HG02938 (cell line): ENCODE data around the gene MEOX2.

Source experiments
- ATAC-seq: cut with Tn5 transposase; IDR thresholded peaks from one replicate; pipeline ENCODE4 v1.9.1; 2021; ENCODE audit warnings: mild to moderate bottlenecking, moderate library complexity; ENCODE audit not compliant: unreplicated experiment

Gene MEOX2

GRCh38 chr7:15681631-15682030, 4.9 kb downstream of the MEOX2 start:
- ATAC-seq, result no peak

DNA sequence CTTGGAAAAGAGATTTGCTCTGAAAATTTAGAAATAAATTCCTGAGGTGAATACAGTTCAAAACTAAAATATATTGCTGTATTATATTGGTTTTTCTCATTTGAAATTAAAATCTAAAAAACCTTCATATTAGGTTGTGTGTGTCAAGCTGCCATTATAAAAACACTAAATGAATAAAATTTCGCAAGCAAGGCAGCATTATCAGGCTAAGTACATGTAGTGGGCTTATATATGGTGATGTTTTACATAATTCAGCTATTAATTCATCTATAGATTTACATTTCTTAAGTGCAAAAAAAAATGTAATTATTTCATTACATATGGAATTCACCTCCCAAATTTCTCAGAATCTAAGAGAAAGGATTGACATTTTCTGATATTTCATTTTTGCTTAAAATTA, 5.3 kb downstream of the MEOX2 start:
- no peak for ATAC-seq

GRCh38 chr7:15680446-15680845, 6.0 kb downstream of the MEOX2 start:
- no peak for ATAC-seq

GRCh38 chr7:15679306-15679705, 7.2 kb downstream of the MEOX2 start:
- no peak for ATAC-seq

DNA sequence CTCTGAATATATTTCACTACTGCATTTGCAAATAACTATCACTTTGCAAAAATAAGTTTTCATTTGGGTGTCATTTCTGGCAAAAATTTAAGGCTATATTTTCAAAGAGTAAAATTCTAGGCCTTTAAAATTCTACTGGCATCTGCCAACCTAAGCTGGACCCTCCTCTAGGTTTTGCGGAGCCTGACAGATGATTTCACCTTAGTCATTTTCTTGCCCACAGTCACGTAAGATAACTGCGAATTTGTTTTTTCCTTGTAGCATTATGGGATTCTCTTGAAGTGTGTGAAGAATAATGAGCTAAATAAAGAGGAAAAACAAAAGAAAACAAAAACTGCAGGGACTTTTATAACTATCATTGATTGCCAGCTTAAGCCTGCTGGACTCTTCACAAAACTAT, 7.8 kb downstream of the MEOX2 start:
- no peak for ATAC-seq

DNA sequence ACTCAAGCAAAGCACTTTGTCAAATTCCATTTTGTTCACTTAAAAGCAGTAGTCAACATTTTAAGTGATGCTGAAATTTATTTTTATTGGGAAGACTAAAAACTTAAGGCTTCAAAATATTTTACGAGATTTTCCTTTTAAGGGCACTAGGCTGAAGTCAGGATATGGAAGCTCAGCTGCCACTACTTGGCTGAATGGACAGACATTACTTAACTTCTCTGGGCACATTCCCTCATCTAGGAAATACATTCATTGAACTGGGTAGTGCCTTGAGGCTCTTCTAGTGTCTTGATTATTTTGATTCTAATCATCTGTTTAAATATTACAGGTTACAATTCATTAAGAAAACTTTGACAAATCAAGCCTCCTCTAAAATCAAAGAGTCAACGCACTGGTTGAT, 11.1 kb downstream of the MEOX2 start:
- ATAC-seq, result no peak

GRCh38 chr7:15674586-15674985, 11.9 kb downstream of the MEOX2 start:
- no peak for ATAC-seq

DNA sequence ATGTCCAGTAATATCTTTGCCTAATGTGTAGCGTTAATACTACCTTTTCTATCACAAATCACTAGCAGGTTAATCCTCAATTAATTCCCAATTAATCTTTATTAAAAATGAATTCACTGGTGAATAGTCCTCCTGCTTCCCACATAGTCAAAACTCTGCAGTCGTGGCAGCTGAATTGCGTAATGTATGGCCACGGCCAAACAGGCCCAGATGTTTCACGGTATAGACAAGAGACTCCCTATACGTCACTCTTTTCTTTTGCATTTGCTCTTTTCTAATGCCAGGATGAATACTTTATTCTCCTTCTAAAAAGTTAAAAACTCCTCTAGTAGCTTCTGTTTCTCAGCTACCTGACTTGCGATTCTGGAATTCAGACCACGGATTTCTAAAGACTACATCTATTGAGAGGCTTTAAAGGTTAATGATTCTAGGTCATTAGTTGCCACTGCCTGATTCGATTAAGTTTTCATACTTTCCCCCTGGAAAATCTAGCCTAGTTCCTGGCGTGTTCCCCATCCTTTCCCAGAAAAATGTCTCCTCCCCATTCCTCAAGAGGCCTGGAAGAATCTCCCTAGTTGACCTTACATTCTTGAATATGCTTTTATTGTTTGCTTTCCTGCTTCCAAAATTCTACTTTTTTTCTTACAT, 16.9 kb downstream of the MEOX2 start:
- ATAC-seq, result no peak

GRCh38 chr7:15667991-15668390, 18.5 kb downstream of the MEOX2 start:
- no peak for ATAC-seq

DNA sequence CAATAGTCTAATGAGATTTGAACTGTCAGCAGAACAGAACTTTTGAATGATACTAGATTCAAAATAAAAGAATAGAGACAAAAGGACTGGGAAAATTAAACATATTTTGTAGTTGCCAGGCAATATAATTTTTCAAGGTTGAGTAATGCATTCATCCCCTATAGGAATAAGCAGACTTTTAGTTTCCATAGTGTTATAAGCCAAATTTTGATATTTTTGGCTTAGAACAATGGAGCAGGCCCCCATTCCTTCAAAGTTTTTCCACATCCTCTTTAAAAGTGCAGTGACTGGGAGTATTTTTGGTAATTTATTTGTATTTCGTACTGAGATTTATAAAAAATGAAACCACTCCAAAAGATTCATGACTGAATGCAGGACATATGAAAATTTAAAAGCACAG, 24.0 kb downstream of the MEOX2 start:
- ATAC-seq, result no peak

GRCh38 chr7:15658247-15658646, 28.2 kb downstream of the MEOX2 start:
- ATAC-seq, result no peak

DNA sequence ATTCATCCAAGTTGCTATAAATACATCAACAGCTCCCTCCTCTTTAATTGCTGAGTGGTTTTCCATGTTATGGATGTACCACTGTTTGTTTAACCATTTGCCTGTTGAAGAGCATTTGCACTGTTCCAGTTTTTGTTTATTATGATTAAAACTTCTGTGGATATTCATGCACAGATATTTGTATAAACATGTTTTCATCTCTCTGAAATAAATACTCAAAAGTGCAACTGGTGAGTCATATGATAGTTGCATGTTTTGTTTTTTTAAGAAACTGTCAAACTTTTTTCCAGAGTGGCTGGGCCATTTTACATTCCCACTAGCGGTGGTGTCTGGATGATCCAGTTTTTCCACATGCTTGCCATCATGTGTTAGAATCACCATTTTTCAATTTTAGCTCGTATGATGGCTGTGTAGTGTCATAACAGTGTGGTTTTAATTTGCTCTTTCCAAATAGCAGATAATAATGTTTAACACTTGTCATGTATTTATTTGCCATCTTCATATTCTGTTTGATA, 33.6 kb downstream of the MEOX2 start:
- no peak for ATAC-seq

DNA sequence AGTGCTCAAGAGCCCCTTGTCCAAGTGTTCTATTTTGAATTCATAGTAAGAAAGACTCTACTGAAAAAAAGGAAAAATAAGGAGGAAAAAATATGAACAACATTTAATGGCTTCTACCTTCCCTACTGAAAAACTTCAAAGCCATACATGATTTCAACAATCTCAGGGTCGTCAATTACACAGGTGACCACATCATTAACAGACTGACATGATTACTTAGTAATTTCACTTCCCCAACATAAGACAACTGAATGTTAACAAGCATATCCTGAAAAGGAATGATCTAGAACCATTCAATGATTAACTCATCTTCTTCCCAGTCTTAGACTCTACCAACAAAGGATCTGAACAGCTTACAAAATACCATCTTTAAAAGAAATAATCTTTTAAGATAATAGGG, 34.8 kb downstream of the MEOX2 start:
- no peak for ATAC-seq

DNA sequence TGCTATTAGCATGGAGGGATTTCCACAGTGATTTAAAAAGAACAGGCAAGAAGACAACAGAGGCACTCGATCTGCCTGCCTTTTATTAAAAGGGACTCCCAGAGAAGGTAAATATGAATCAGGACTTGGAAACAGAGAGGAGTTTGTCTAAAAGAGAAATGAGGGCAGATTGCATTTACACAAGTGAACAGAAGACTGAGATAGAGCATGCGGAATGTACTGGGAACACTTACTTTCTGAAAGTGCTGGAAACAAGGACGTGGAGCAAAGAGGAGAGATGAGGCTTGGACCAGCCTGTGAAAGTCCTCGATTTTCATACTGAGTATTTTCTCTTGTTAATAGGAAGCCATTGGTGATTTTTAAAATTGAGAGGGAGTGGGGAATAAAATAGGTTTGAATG, 35.7 kb downstream of the MEOX2 start:
- no peak for ATAC-seq

GRCh38 chr7:15648461-15648961, 38.0 kb downstream of the MEOX2 start:
- no peak for ATAC-seq

DNA sequence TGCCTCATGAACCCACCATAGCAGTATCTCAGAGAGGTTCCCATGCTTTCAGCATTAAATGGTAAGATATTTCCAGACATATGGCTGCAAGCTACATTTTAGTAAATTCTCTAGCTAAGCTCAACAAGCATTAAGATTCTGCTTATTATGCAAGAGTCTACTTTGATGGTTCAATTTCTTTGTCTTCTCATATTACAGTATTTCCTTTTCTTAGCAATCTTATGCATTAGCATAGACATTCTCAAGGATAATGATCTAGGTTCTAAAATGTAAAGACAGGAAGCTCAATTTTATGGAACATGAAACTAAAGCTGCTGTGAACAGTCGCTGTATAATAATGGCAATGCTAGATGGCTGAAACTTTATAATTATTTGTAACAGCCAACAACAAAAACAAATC, 39.2 kb downstream of the MEOX2 start:
- ATAC-seq, result no peak

DNA sequence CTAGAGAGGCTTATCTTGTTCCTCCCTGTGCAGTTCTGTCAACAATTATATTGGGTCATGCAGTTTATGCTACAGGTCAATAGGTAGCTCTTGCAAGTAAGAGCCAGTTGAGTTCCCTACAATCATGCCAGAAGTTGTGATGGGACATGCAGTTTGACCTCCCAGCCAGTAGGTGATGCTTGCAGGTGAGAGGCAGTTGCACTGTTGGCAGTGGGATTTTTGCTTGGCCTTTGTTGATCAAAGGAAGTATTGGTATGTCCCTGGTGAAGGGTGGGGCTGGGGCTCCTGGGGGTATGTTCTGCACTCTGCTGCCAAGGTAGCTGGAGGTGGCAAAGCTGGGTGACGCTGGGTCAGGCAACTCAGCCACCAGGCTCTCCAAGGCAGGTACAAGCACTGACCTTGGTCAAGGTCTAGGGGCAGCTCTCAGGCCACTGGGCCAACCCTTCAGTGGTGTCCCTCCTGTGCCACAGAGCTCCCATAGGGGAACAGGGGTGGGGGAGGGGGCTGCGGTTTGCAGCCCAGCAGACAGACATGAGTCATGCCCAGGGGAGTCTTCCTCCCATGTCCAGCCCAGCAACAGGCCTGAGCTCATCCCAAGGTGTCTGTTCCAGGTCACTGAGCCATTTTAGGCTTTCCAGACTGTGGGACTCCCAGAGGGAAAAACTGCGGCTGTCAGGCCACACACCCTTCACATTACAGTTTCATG, 43.3 kb downstream of the MEOX2 start:
- ATAC-seq, result no peak

DNA sequence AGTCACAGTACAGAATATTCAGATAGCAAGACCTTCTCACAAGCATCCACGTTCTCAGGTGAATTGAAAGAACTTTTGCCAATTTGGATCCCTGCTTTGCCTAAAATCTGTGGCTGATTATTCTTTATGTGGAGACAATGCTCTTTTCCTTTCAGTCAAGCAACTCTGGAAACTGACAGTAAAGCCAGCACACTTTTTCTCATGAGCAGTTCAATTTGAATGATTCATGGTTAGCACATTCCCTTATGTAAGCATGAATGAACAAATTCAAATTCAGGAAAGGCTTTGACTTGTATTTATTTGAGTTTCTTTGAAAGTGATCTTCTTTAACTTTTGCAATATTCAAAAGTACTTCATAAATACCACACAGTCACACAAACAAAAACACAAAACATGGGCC, 57.6 kb downstream of the MEOX2 start:
- no peak for ATAC-seq

- ATAC-seq, result no peak
These were observed 60.4 kb downstream of the MEOX2 start for GRCh38 chr7:15626041-15626440.

- no peak for ATAC-seq
These were observed 61.0 kb downstream of the MEOX2 start for GRCh38 chr7:15625466-15625865.

GRCh38 chr7:15621468-15621867, 65.0 kb downstream of the MEOX2 start:
- ATAC-seq, result no peak

DNA sequence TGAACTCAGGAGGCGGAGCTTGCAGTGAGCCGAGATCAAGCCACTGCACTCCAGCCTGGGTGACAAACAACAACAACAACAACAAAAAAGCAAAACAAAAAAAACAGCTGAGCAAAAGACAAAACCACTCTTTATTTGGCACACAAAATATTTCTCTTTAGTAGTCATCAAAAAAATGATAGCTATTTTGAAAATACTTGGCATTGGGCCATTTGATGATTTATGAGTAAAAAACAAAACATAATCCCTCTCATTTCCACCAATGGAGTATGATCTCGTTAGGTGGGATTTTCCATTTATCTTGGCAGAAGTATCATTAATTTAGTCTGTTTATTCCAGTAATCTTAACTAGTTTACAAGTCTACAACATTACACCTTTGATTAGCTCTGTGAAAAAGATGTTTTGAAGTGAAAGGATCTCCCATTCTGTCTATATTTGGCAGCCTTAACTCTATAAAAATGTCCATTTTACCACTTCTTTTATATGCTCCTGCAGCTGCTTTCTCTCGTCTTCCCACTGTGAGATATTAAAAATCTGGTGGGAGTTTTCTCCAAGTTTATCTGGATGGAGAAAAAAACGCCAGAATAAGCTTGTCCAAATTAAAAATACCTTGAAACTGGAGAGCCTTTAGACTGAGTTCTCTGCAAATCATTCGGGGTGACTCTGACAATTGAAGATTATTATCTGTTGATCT, 65.8 kb downstream of the MEOX2 start:
- ATAC-seq, result no peak
